GM21367 (cell line): Measurements from ENCODE around the gene EME2.

ENCODE experiments used
- ATAC-seq: cut with Tn5 transposase; IDR thresholded peaks from one replicate; pipeline ENCODE4 v1.9.1; 2021; ENCODE audit not compliant: unreplicated experiment

Gene EME2

DNA sequence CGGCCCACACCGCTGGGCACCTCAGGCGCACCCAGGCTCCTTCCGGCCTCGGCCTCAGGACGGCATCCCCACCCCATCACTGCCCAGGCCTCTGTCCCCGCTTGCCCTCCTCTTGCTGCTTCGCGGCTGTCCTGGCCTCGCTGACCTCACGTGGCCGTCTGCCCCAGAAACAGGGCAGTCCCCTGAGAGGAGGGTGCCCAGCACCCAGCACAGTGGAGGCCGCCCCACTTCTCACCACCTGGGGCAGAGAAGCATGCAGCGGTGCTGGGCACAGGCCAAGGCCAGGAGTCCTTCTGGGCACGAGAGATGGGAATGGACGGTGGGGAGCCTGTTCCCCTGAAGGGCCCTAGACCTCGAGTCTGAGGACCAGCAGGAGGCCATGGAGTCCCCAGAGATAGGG lies 45.1 kb downstream of the EME2 start:
- no peak for ATAC-seq

- no peak for ATAC-seq
These were observed 45.7 kb downstream of the EME2 start for GRCh38 chr16:1818204-1818872.

GRCh38 chr16:1818873-1819525 lies 46.4 kb downstream of the EME2 start:
- ATAC-seq, result no peak

DNA sequence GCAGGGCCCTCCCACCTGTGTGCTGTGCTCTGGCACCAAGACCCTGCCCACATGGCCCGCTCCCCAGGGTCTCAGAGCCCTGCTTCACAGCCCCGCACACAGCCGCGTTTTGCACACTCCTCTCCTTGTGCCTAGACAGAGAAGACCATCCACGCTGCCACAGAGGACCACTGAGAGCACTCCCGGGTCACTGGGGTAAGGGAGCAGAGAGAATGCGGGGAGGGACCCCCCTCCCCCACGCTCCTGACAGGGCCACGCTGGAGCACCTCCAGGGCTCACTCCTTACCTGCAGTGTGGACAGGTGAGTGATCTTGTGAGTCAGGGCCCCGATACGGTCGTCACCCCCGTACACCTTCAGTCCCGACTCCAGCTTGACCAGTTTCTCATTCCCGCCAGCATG lies 47.0 kb downstream of the EME2 start:
- ATAC-seq, result no peak

DNA sequence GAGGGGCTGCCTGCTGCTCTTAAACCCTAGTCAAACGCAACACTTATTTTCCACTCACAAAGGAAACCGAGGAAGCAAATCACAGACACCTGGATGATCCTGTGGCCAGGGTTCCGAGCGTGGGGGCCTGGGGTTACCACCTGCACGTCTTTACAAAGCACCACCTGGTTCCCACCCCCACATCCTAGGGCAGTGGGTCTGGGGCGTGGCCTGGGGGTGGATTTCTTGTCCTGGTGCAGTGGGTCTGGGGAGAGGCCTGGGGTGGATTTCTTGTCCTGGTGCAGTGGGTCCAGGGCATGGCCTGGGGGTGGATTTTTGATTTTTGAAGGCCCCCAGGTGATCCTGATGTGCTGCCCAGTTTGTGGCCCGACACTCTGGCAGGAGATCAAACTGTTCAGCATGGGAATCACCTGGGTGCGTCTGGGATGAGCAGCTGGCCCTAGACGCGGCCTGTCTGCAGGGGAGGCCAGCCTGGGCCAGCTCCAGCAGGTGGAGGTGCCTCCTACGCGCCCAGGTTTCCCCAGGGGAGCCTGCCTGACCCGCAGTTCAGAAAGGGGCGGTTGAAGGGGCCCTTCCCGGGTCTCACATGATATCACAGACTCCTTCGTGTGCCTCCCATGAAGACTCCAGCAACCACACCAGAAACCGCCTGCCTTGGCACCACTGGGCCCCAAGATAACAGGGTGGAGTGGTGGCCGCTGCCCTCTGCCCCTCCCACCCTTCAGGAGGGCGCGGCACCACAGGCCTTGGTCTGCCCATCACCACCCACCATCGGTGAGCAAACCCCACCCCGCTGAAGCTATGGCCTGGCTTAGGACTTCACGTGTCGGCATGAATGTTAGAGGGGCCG lies 47.7 kb downstream of the EME2 start:
- ATAC-seq, result no peak

DNA sequence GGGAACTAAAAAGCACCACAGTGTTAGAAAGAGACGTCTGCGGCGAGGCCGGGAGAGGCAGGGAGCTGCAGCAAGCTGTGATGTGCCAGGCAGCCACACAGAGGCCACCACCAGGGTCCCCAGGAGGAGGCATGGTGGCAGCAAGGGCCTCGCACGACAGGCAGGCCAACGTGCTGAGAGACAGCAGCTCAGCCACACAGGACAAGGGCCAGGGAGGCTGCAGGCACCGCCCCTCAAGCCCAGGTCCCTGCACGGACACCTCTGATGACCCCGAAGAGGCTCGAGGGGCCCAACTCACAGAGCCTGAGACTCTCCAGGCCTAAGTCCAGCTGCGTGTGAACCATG lies 48.3 kb downstream of the EME2 start:
- no peak for ATAC-seq

DNA sequence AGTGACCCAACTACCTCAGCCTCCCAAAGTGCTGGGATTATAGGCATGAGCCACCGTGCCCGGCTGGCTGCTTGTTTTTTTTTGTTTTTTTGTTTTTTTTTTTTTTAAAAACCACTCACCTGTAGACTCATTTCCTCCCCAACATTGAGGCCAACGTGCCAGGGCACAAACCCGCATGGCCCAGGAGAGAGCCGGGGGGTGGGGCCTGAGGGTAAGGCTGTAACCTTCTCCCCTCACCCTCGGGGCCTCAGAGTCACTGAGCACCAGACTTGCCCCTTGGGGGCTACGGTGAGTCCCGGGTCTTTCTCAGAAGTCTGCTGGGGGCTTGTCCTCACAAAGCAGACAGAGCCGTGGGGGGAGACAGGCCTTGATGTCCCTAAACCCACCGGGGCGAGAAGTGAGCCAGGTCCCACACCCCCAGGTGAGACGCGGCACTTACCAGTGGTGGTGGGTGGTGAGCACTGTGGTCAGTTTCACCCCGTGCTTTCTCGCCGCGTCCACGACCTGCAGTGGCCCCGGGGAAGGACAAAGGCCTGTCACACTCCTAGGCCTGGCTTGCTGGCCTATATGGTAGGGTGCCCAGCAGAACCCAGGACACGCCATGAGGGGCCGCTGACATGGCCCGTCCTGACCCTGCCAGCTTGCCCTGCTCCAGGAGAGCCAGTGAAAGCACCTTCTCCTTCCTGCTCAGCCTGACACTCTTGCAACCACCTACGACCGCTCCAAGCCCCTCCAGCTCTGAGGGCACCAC lies 49.4 kb downstream of the EME2 start:
- ATAC-seq, result no peak

GRCh38 chr16:1822801-1823200 lies 50.2 kb downstream of the EME2 start:
- ATAC-seq, result no peak

DNA sequence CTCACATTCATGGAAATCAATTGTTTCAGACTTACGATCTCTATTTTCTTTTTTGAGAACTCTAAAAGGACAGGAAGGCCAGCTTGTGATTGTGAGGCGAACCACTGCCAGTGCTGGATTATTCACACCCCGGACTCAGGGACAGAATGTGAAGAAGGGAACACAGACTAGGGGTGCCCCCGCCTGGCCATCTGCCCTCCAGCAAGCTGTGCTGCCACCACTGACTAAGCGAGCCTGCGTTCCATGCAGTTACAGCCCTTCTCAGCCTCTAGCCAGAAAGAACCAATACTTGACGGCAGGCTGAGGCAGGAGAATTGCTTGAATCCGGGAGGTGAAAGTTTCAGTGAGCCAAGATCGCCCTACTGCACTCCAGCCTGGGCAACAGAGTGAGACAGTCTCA lies 51.2 kb downstream of the EME2 start:
- no peak for ATAC-seq

DNA sequence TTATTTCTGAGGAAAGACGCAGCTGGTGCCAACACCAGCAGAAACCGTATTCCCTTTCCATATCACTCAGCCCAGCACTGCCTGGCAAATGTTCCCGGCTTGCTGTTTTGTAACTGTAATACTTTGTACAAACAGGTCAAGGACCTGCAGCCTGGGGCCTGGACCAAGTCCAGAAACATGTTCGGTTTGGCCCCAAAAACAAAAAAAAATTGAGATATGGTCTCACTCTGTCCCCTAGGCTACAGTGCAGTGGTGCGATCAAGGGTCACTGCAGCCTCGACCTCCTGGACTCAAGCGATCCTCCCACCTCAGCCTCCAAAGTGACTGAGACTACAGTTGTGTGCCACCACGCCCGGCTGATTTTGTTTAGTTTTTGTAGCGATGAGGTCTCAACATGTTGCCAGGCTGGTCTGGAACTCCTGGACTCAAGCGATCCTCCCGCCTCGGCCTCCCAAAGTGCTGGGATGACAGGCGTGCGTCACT lies 52.8 kb downstream of the EME2 start:
- no peak for ATAC-seq
